Muscle layer of colon (tissue), 2 donors: ENCODE measurements around the gene NAA38.

Source experiments
- H3K27ac ChIP-seq: one replicate; pipeline ENCODE4 v1.7.0; 2013; ENCODE audit warnings: low read depth, mild to moderate bottlenecking, low read length, moderate library complexity
- H3K27me3 ChIP-seq, 2 donors: one replicate each; pipeline ENCODE4 v1.7.0; 2013; ENCODE audit warnings: low read length in 2 of 2, mild to moderate bottlenecking in 2 of 2; ENCODE audit not compliant: insufficient read depth in 2 of 2, control insufficient read depth in 1 of 2
- H3K36me3 ChIP-seq: one replicate; pipeline ENCODE4 v1.7.0; 2013; ENCODE audit warnings: mild to moderate bottlenecking, low read length; ENCODE audit not compliant: insufficient read depth
- H3K4me1 ChIP-seq: one replicate; pipeline ENCODE4 v1.7.0; 2013; ENCODE audit warnings: mild to moderate bottlenecking, low read length; ENCODE audit not compliant: insufficient read depth
- H3K4me3 ChIP-seq, 2 donors: one replicate each; pipeline ENCODE4 v1.7.0; 2013; ENCODE audit warnings: low read length in 2 of 2, low read depth in 1 of 2, mild to moderate bottlenecking in 1 of 2, moderate library complexity in 1 of 2
- H3K9ac ChIP-seq: one replicate; pipeline ENCODE4 v1.7.0; 2013; ENCODE audit warnings: low read length
- H3K9me3 ChIP-seq: one replicate; pipeline ENCODE4 v1.7.0; 2013; ENCODE audit warnings: mild to moderate bottlenecking, low read length
- donor health status: abdominal sarcoma.
- donor health status: Adenocarcinoma of cecum.

Gene NAA38

GRCh38 chr17:7887482-7888183 lies 30.3 kb upstream of the NAA38 start:
- H3K27ac ChIP-seq = peak overlapping the region; percentile 88
- H3K9ac ChIP-seq = peak overlapping the region; percentile 52
- peaks cover 45% of the 10 kb centered on the region for H3K4me1 ChIP-seq
- H3K27me3 ChIP-seq = no peaks in the 10 kb centered on the region
- H3K36me3 ChIP-seq = peaks cover 19% of the 10 kb centered on the region
- H3K4me3 ChIP-seq = peak overlapping the region; percentile 24 to 71
- H3K9me3 ChIP-seq = no peaks in the 10 kb centered on the region

- peak overlapping the region; percentile 6 to 71 for H3K4me3 ChIP-seq
- peaks cover 49% of the 10 kb centered on the region for H3K4me1 ChIP-seq
- no peaks in the 10 kb centered on the region for H3K27me3 ChIP-seq
- H3K27ac ChIP-seq = peak overlapping the region; percentile 88
- H3K9ac ChIP-seq = peak overlapping the region; percentile 52
- H3K36me3 ChIP-seq = peaks cover 18% of the 10 kb centered on the region
- H3K9me3 ChIP-seq = no peaks in the 10 kb centered on the region
Measured at GRCh38 chr17:7887038-7887481, 29.7 kb upstream of the NAA38 start.

GRCh38 chr17:7886227-7887037 lies 29.1 kb upstream of the NAA38 start:
- no peaks in the 10 kb centered on the region for H3K27me3 ChIP-seq
- peak overlapping the region; percentile 52 for H3K9ac ChIP-seq
- H3K27ac ChIP-seq = peak overlapping the region; percentile 88
- peaks cover 49% of the 10 kb centered on the region for H3K4me1 ChIP-seq
- H3K36me3 ChIP-seq = peaks cover 12% of the 10 kb centered on the region
- peak overlapping the region; percentile 65 to 71 for H3K4me3 ChIP-seq
- no peaks in the 10 kb centered on the region for H3K9me3 ChIP-seq

- Histone ChIP-seq H3K9ac (peak overlapping the region; percentile 52), H3K36me3 (peaks cover 4% of the 10 kb centered on the region), H3K4me1 (peaks cover 49% of the 10 kb centered on the region), H3K4me3 (peak overlapping the region; percentile 65 to 71), H3K27ac (peak overlapping the region; percentile 88), H3K27me3 (no peaks in the 10 kb centered on the region), H3K9me3 (no peaks in the 10 kb centered on the region)
Measured at GRCh38 chr17:7885367-7886226, 28.2 kb upstream of the NAA38 start.

GRCh38 chr17:7884581-7885366 lies 27.4 kb upstream of the NAA38 start:
- H3K27me3 ChIP-seq = no peaks in the 10 kb centered on the region
- peaks cover 42% of the 10 kb centered on the region for H3K4me1 ChIP-seq
- H3K27ac ChIP-seq = peak overlapping the region; percentile 88
- H3K9ac ChIP-seq = no peak overlapping the region
- no peaks in the 10 kb centered on the region for H3K9me3 ChIP-seq
- H3K4me3 ChIP-seq = peak overlapping the region in 1 of 2 donors; percentile 65
- H3K36me3 ChIP-seq = no peaks in the 10 kb centered on the region

- Histone ChIP-seq H3K4me1 (peaks cover 33% of the 10 kb centered on the region), H3K36me3 (no peaks in the 10 kb centered on the region), H3K4me3 (no peak overlapping the region), H3K27me3 (no peaks in the 10 kb centered on the region), H3K27ac (peak overlapping the region; percentile 16), H3K9me3 (no peaks in the 10 kb centered on the region), H3K9ac (no peak overlapping the region)
Measured at GRCh38 chr17:7883781-7884386, 26.5 kb upstream of the NAA38 start.

GRCh38 chr17:7882629-7883028 lies 25.3 kb upstream of the NAA38 start:
- Histone ChIP-seq H3K9me3 (no peaks in the 10 kb centered on the region), H3K4me3 (no peak overlapping the region), H3K4me1 (peaks cover 24% of the 10 kb centered on the region), H3K27me3 (no peaks in the 10 kb centered on the region), H3K9ac (no peak overlapping the region), H3K27ac (no peak overlapping the region), H3K36me3 (no peaks in the 10 kb centered on the region)

- H3K4me3 ChIP-seq = no peak overlapping the region
Measured at GRCh38 chr17:7882068-7882467, 24.7 kb upstream of the NAA38 start.

GRCh38 chr17:7881276-7882054 lies 24.1 kb upstream of the NAA38 start:
- no peak overlapping the region for H3K4me3 ChIP-seq
- H3K27ac ChIP-seq = no peak overlapping the region
- no peak overlapping the region for H3K9ac ChIP-seq
- no peaks in the 10 kb centered on the region for H3K36me3 ChIP-seq
- peaks cover 14% of the 10 kb centered on the region for H3K4me1 ChIP-seq
- no peaks in the 10 kb centered on the region for H3K9me3 ChIP-seq
- no peaks in the 10 kb centered on the region for H3K27me3 ChIP-seq

More at GRCh38 chr17:7882068-7882467, 24.7 kb upstream of the NAA38 start:
- peaks cover 20% of the 10 kb centered on the region for H3K4me1 ChIP-seq
- H3K9ac ChIP-seq = no peak overlapping the region
- no peaks in the 10 kb centered on the region for H3K9me3 ChIP-seq
- H3K27ac ChIP-seq = no peak overlapping the region
- no peaks in the 10 kb centered on the region for H3K36me3 ChIP-seq
- H3K27me3 ChIP-seq = no peaks in the 10 kb centered on the region
